Psoas muscle (tissue), 8 donors: Measurements from ENCODE around the gene KLF15. TPM values are rescaled to one million over a fixed set of nuclear protein-coding genes. Genes with fewer than 3 reads are reported as not detected.

Experiments used
- ATAC-seq, 4 donors: fragments of 200-7000 bp; cut with Tn5 transposase; one replicate each; pipeline ENCODE4 v1.9.1; 2020; ENCODE audit warnings: moderate library complexity in 3 of 4, mild to moderate bottlenecking in 2 of 4
- DNase-seq, 2 donors: peaks; one replicate each; pipeline ENCODE4 v3.0.0-alpha.2; 2020
- H3K27ac ChIP-seq: fragments of 200-600 bp; one replicate; pipeline ENCODE4 v1.8.0; 2022
- H3K27me3 ChIP-seq, 3 donors: fragments of 200-600 bp in 1 of 3; one replicate each; pipeline versions ENCODE4 v1.6.1 to v1.8.0; 2013 to 2022; ENCODE audit warnings: low read length in 2 of 3, mild to moderate bottlenecking in 2 of 3, moderate library complexity in 1 of 3; ENCODE audit not compliant: insufficient read depth in 3 of 3
- H3K36me3 ChIP-seq, 2 donors: fragments of 200-600 bp in 1 of 2; one replicate each; pipeline versions ENCODE4 v1.6.1 to v1.8.0; 2013 to 2022; ENCODE audit warnings: low read depth in 1 of 2, mild to moderate bottlenecking in 1 of 2, moderate library complexity in 1 of 2; ENCODE audit not compliant: insufficient read depth in 1 of 2
- H3K4me1 ChIP-seq: fragments of 200-600 bp; one replicate; pipeline ENCODE4 v1.8.0; 2022
- H3K4me3 ChIP-seq: fragments of 200-600 bp; one replicate; pipeline ENCODE4 v1.8.0; 2022; ENCODE audit warnings: mild to moderate bottlenecking
- H3K9me3 ChIP-seq: fragments of 200-600 bp; one replicate; pipeline ENCODE4 v1.8.0; 2022
- WGBS, 3 donors: extraction: QIAGEN DNeasy Blood & Tissue Kit; methylation state at CpG; one replicate each; pipeline versions ENCODE4 v1.1.6 to v1.1.7; 2013; 5-methylcytosine and 5-hydroxymethylcytosine counted together
- intact Hi-C, 2 donors: fragments of 100-400 bp; cut with DNase I; formaldehyde crosslinking; loops; one replicate each; pipeline versions ENCODE4 v1.11.0 to v1.14.2; 2022
- polyA plus RNA-seq, 3 donors: library from polyadenylated mRNA; stranded (reverse); fragments of 200-250 nt; gene quantifications; one replicate each; pipeline ENCODE4 v1.2.3, GENCODE V29; 2013
- total RNA-seq, 4 donors: library from RNA; stranded (reverse); fragmentation: NEBNext Ultra II Directional in 2 of 4; extraction: Animal tissue kit (Norgen Biotek cat#: 25700) in 2 of 4; gene quantifications; one replicate each; pipeline versions ENCODE4 v1.2.1 to v1.2.4, GENCODE V29; 2021 to 2023
- TF ChIP-seq, protein P1 (sequence below): fragments of 200-600 bp; IDR thresholded peaks from one replicate; pipeline ENCODE4 v1.8.0; 2022; ENCODE audit warnings: antibody characterized with exemption
- donor health status: healthy with polysubstance abuse.
- donor health status: DM: no; HTN: no; CAD: no; lungs with moderate emphysema.
- donor health status: Bipolar disorder and iron deficiency.
- donor health status: healthy.
- donor health status: DM: yes; HTN: yes; CAD: no.
- donor health status: DM: no; HTN: no; CAD: no.
- donor health status: DM: no; HTN: no; CAD: no.
- donor health status: DM: yes; HTN: yes; CAD: no.

KLF15 gene
- total and polyA plus RNA-seq, 7 donors = 13.2 to 77.6 (median 37.8) TPM

GRCh38 chr3:126401611-126402160 lies 44.5 kb upstream of the KLF15 start:
- H3K4me1 ChIP-seq = no peaks in the 10 kb centered on the region
- WGBS, 3 donors = 62 to 65% (median 63%) methylated on average over 7 to 8 of the region's 8 CpGs
- intact Hi-C loops = no loop called here
- H3K27me3 ChIP-seq = peaks cover 0 to 7% (median 0%) of the 10 kb centered on the region in 3 donors
- TF ChIP-seq, protein P1, sequence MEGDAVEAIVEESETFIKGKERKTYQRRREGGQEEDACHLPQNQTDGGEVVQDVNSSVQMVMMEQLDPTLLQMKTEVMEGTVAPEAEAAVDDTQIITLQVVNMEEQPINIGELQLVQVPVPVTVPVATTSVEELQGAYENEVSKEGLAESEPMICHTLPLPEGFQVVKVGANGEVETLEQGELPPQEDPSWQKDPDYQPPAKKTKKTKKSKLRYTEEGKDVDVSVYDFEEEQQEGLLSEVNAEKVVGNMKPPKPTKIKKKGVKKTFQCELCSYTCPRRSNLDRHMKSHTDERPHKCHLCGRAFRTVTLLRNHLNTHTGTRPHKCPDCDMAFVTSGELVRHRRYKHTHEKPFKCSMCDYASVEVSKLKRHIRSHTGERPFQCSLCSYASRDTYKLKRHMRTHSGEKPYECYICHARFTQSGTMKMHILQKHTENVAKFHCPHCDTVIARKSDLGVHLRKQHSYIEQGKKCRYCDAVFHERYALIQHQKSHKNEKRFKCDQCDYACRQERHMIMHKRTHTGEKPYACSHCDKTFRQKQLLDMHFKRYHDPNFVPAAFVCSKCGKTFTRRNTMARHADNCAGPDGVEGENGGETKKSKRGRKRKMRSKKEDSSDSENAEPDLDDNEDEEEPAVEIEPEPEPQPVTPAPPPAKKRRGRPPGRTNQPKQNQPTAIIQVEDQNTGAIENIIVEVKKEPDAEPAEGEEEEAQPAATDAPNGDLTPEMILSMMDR = no peak
- H3K27ac ChIP-seq = no peak overlapping the region
- no peak overlapping the region for H3K4me3 ChIP-seq
- peak in 1 of 4 donors; percentile 10 for ATAC-seq
- H3K36me3 ChIP-seq = no peaks in the 10 kb centered on the region
- DNase-seq = no peak
- H3K9me3 ChIP-seq = no peaks in the 10 kb centered on the region

DNA sequence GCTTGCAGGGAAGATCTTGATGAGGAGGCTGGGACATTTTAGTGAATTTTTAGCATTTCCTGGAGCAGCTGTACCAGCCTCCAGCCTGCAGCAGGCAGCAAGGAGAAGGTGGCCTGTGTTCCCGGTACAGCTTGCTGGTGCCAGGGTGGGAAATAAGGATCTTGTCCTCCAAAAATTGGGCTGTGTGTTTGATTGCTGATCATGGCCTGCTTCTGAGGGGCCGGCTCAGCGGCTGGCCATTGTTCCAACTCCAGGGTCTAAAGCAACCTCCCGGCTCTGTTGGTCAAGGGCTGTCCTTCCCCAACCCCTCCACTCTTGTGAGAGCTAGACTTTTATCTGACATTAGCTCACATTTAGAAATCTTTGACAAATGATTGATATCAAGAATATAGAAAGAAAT lies 42.5 kb upstream of the KLF15 start:
- ATAC-seq = no peak
- intact Hi-C loops = no loop called here
- 85 to 90% (median 88%) methylated on average over 4 of the region's 4 CpGs for WGBS, 3 donors

GRCh38 chr3:126399351-126399735 lies 42.1 kb upstream of the KLF15 start:
- DNase-seq = no peak
- intact Hi-C loops = no loop called here
- no peaks in the 10 kb centered on the region for H3K36me3 ChIP-seq

More for the DNA sequence above, 42.5 kb upstream of the KLF15 start:
- TF ChIP-seq, protein P1 = no peak
- H3K9me3 ChIP-seq = no peaks in the 10 kb centered on the region
- H3K27me3 ChIP-seq = peaks cover 0 to 3% (median 0%) of the 10 kb centered on the region in 3 donors
- H3K4me3 ChIP-seq = no peak overlapping the region
- H3K4me1 ChIP-seq = no peaks in the 10 kb centered on the region
- peak in 1 of 2 donors; percentile 28 for DNase-seq
- no peak overlapping the region for H3K27ac ChIP-seq
- no peaks in the 10 kb centered on the region for H3K36me3 ChIP-seq

DNA sequence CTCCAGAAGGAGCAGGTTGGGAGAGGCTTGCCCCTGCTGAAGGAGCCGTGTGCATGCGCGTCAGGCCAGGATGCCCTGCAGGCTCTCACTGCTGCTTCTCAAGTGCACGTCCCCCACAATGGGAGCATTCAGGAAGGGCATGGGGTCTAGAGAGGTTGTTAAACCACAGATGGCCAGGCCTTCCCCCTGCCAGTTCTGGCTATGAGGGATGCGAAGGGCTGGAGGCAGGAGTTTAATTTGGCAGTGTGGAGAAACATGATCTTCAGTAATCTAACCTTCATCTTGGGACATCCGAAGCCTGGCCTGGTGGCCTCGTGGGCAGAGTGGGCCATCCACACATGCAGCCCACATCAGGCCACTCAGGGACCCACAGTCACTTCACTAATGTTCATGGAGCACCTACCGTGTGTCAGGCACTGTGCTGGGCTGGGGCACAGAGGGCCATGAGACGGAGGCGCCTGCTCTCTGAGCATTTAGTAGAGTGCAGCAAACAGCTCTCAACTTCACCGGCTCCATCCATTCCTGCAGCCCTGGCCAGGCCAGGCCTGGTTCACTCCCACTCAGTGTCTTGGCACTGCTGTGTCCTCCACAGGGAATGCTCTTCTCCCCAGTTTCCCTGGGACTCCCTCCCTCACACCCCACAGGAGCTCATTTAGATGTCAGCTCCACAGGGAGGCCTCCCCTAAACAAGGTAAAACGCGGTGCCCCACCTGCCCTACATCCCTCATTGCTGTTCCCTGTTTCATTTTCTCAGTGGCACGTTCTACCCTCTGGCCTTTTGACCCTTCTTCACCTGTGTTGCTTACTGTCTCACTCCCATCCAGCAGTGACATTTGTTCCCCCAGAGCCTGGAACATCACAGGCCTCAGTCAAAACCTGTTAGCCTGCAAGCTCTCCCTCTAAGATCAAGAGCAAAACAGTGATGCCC lies 41.5 kb upstream of the KLF15 start:
- no peak for ATAC-seq
- 83 to 87% (median 86%) methylated on average over 14 of the region's 14 CpGs for WGBS, 3 donors
- H3K27ac ChIP-seq = no peak overlapping the region
- H3K27me3 ChIP-seq = peaks cover 0 to 7% (median 0%) of the 10 kb centered on the region in 3 donors
- TF ChIP-seq, protein P1 = no peak
- intact Hi-C loops = no loop called here
- H3K4me1 ChIP-seq = no peaks in the 10 kb centered on the region
- H3K4me3 ChIP-seq = no peak overlapping the region
- no peaks in the 10 kb centered on the region for H3K36me3 ChIP-seq
- DNase-seq = peak in 1 of 2 donors; percentile 17
- no peaks in the 10 kb centered on the region for H3K9me3 ChIP-seq

More at GRCh38 chr3:126399351-126399735, 42.1 kb upstream of the KLF15 start:
- H3K9me3 ChIP-seq = no peaks in the 10 kb centered on the region
- H3K4me3 ChIP-seq = no peak overlapping the region
- peaks cover 0 to 3% (median 0%) of the 10 kb centered on the region in 3 donors for H3K27me3 ChIP-seq
- no peaks in the 10 kb centered on the region for H3K4me1 ChIP-seq
- TF ChIP-seq, protein P1 = no peak
- no peak for ATAC-seq
- H3K27ac ChIP-seq = no peak overlapping the region
- WGBS, 3 donors = 70 to 86% (median 83%) methylated on average over 1 of the region's 1 CpG
